Measurements from ENCODE around the gene P3R3URF.

- TF ChIP-seq CTCF (IDR thresholded peaks at IDR 0.05) (no peak), ZFX (IDR thresholded peaks at IDR 0.05; ENCODE audit: borderline replicate concordance) (no peak)
Measured at GRCh38 chr1:46183926-46184557, 7.8 kb upstream of the P3R3URF start.

Data from 22Rv1 (cell line).